ENCODE data around the gene RBCK1.

- no peak for TF ChIP-seq EP300 (IDR thresholded peaks at IDR 0.05)
- no peak for TF ChIP-seq CTCF (IDR thresholded peaks at IDR 0.05)
- no peak for TF ChIP-seq POLR2A (IDR thresholded peaks at IDR 0.05)
These were observed 44.6 kb upstream of the RBCK1 start for GRCh38 chr20:363319-364078.

Measured in ovary (tissue), 3 donors.